ENCODE results near the gene TOP2B.

Gene TOP2B

DNA sequence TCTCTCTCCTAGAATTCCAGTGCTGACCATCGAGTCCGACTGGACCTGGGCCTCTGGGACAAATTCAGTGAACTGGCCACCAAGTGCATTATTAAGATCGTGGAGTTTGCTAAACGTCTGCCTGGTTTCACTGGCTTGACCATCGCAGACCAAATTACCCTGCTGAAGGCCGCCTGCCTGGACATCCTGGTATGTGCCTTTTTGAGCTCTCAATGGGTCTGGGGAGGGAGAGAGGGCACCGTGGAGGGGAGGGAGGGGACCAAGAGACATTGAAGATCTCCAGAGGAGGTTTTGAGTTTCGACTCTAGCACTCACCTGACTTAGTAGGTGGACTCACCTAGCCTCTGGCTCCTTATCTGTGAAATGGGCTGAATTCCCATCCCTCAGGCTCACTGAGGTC is 84.2 kb downstream of the TOP2B start:
- TF ChIP-seq POLR2A (IDR thresholded peaks at IDR 0.05; ENCODE audit: extremely low read depth, insufficient read length) (no peak), CTCF (IDR thresholded peaks at IDR 0.05; ENCODE audit: low read depth, low read length) (no peak), MYC (IDR thresholded peaks at IDR 0.05; ENCODE audit: low read depth, low read length) (no peak), MAX (IDR thresholded peaks at IDR 0.05; ENCODE audit: low read depth, low read length) (no peak)
- H3K4me3 ChIP-seq (ENCODE audit: low read depth, low read length), result no peak overlapping the region
- no peak for DNase-seq (ENCODE audit: low read depth)

- no peak for DNase-seq (ENCODE audit: low read depth)
- H3K4me3 ChIP-seq (ENCODE audit: low read depth, low read length), result no peak overlapping the region
- TF ChIP-seq CTCF (IDR thresholded peaks at IDR 0.05; ENCODE audit: low read depth, low read length) (no peak), MAX (IDR thresholded peaks at IDR 0.05; ENCODE audit: low read depth, low read length) (no peak), MYC (IDR thresholded peaks at IDR 0.05; ENCODE audit: low read depth, low read length) (no peak), POLR2A (IDR thresholded peaks at IDR 0.05; ENCODE audit: extremely low read depth, insufficient read length) (no peak)
These were observed 86.6 kb downstream of the TOP2B start for GRCh38 chr3:25578059-25578458.

- TF ChIP-seq MYC (IDR thresholded peaks at IDR 0.05; ENCODE audit: low read depth, low read length) (no peak), CTCF (IDR thresholded peaks at IDR 0.05; ENCODE audit: low read depth, low read length) (peak; percentile 29), MAX (IDR thresholded peaks at IDR 0.05; ENCODE audit: low read depth, low read length) (no peak), POLR2A (IDR thresholded peaks at IDR 0.05; ENCODE audit: extremely low read depth, insufficient read length) (no peak)
- no peak overlapping the region for H3K4me3 ChIP-seq (ENCODE audit: low read depth, low read length)
- peak; percentile 18 for DNase-seq (ENCODE audit: low read depth)
These were observed 87.8 kb downstream of the TOP2B start for GRCh38 chr3:25576831-25577454.

GRCh38 chr3:25576146-25576545 is 88.6 kb downstream of the TOP2B start:
- H3K4me3 ChIP-seq (ENCODE audit: low read depth, low read length), result no peak overlapping the region
- TF ChIP-seq MYC (IDR thresholded peaks at IDR 0.05; ENCODE audit: low read depth, low read length), result no peak
- TF ChIP-seq MAX (IDR thresholded peaks at IDR 0.05; ENCODE audit: low read depth, low read length), result no peak
- no peak for TF ChIP-seq POLR2A (IDR thresholded peaks at IDR 0.05; ENCODE audit: extremely low read depth, insufficient read length)
- TF ChIP-seq CTCF (IDR thresholded peaks at IDR 0.05; ENCODE audit: low read depth, low read length), result no peak
- DNase-seq (ENCODE audit: low read depth), result no peak

GRCh38 chr3:25575001-25575400 is 89.7 kb downstream of the TOP2B start:
- TF ChIP-seq POLR2A (IDR thresholded peaks at IDR 0.05; ENCODE audit: extremely low read depth, insufficient read length) (no peak), MAX (IDR thresholded peaks at IDR 0.05; ENCODE audit: low read depth, low read length) (no peak), CTCF (IDR thresholded peaks at IDR 0.05; ENCODE audit: low read depth, low read length) (no peak), MYC (IDR thresholded peaks at IDR 0.05; ENCODE audit: low read depth, low read length) (no peak)
- H3K4me3 ChIP-seq (ENCODE audit: low read depth, low read length), result no peak overlapping the region
- DNase-seq (ENCODE audit: low read depth), result no peak

Data from NB4 (cell line).